GM19240 (cell line): ENCODE measurements around the gene CEP295NL.
"Not testable (repeated sequence)": the region's sequence is repeated elsewhere in the genome, so short reads cannot be mapped to it uniquely, and the experiment has no call there.

Source experiments
- DNase-seq: peaks from one replicate; pipeline ENCODE4 v3.0.0; 2011; ENCODE audit warnings: low spot score; ENCODE audit not compliant: insufficient read length

The CEP295NL gene, protein sequence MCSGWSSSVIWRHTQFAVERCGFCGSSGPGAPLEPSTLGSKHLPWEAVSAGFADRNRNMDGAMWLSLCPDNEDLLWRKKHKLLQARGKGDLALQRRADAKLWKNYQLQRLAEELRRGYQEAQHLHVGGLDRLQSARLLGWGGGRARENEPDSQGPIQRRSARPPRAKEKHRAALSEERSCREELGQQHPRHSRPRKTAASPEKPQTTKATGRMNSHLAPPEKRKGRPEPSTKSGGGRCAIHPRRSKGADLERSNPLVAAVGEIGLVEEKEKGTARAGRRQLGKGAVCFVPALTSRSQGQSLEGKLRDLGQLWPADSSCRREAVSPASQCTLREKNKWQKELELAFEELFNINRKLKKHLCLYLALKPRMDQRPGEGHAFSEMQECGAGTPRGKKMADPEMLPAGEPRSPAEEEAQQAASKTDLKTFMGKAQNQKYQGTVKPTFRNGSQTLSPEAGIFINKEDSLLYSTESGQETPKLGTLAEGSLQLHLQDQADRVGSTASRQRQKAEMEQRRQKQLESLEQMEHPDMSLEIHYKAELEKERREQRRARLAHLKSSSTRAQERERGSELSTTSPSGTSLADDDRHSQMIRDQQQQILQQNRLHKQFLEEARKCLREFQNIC

DNA sequence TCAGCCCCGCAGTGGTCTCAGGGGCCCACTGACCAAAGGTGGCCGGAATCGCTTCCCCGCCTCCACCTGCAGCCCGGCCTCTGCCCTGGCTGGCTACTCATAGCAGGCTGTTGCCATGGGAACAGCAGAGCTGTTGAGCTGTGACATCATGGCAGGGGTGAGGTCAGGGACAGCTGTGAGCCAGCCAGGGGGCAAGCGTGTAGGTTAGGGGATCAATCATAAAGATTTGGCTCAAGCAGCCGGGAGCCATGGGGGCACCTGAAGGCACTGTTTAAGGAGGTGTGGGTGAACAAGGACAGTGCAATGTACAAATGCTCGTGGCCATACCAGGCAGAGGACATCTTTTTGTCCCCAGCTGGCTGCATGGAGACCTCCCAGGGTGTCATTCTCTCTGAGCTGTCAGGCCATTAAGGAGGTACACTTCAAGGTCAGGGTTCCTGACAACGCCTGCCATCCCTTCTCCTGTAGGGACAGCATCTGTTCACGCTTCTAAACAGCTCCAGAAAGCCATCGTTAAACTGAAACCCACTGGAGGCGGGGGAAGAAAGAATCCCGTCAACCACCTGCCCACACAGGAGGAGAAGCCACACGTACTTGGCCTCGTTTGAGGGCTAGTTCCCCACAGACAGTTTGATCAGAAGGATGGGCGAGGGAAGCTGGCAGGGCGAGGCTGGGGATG is at the start of gene CEP295NL:
CEP295NL (minus strand) TSS at position 101 of the 679 bp plus-strand sequence. CDS start 1,373 bp downstream, outside the sequence.
- DNase-seq = no peak

DNA sequence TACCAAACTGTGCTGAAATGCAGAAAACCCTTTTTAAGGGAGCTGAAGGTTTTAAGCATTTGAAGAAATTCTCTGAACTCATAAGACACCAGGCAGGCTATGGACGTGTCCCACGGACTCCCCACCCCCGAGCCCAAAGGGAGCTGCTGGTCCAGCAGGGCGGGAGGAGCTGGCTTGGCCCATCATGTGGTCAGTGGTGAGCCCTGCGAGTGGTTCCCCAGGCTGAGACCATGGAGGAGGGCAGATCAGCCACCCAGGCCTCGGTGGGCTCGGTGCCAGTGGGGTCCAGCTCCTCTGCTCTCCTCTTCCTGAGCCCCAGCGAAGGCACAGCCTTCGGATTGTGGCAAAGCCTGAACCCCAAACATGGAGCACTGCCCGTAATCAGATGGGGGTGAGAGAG is 49.7 kb upstream of the CEP295NL start:
- no peak for DNase-seq

DNA sequence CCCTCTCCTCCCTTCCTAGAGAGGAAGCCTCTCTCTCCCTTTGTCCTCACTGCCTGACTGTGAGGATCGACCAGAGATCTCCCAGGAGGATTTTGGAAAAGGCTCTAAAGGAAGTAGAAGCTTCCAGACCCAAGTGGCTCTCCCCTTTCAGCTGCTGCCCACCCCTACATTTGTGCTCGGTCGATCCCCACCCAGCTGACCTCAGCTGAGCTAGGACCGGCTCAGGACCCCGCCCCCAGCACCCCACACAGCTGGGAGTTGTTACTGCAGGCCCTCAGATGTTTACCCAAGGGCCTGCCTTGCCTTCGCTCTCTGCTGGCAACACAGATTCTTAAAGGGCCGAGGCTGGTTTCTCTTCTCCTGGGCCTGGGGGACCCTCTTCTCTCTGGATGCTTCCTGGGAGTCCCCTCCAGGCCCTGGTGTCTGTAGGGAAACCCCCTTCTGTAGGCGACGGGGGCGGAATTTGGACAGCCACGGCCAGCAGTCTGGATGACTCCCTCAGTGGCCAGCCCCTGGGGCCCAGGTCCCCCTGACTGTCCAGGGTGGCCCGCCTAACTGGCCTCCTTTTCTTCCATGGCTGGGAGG is 49.1 kb upstream of the CEP295NL start:
- no peak for DNase-seq

DNA sequence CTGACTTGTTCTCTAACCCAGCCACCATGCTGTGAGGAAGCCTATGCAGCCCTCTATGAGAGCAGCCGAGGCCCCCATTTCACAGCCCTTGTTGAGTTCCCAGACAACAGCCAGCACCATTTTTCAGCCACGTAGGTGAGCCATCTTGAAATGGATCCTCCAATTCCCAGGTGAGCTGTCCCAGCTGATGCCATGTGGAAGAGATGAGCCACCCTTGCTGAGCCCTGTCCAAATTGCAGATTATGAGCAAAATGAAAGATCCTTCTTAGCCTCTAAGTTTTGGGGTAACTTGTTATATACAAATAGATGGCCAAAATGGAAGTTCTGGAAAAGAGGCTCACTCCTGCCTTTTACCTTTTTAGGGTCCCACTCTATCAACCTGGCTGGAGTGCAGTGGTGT is 47.9 kb upstream of the CEP295NL start:
- DNase-seq = no peak

DNA sequence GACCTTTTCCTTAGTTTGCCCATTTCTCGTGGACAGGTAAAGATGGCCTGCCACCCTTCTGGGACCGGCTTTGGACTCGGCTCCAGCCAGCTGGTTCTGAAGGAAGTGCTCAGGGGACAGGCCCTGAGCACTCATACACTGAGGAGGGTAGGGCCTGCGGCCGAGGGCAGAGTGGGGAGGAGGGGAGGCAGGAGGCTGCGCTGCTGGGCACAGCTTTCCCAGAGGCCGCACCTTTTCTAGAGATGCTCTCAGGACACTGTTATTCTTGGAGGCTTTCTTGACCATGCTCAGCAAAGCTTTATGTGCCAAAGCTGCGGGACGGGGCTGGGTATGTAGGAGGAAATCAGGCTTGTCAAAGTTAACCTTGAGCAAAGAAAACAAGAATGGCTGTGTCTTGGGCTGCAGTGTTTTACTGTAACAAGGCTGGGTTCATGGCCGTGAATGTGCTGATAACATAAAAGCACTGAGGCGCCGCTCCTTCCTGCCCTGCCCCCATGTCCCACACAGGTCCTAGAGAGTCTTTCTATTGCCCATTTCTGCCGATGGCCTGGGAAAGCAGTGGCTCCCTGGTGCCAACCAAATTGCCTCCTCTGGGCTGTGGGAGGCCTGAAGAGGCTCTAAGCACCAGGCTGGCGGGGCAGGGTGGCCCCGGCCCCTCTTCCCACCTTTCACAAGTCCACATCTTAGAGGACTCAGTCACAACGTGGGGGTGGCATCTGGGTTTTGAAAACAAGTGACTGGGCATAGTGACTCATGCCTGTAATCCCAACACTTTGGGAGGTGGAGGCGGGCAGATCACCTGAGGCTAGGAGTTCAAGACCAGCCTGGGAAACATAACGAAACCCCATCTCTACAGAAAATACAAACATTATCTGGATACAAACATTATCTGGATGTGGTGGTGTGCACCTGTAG is 44.5 kb upstream of the CEP295NL start:
- DNase-seq = no peak

DNA sequence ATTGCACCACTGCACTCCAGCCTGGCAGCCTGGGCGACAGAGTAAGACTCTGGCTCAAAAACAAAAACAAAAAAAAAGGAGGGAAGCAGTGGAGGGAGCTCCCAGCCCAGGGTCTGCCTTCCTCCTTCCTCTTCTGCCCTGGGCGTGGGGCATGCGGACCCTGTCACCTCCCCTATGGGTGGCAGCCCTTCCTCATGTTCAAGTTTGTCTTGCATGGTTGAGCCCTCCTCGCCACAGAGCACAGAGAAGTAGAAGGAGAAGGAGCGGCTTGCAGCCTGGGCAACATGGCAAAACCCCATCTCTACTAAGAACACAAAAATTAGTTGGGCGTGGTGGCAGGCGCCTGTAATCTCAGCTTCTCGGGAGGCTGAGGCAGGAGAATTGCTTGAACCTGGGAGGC is 43.6 kb upstream of the CEP295NL start:
- no peak for DNase-seq

DNA sequence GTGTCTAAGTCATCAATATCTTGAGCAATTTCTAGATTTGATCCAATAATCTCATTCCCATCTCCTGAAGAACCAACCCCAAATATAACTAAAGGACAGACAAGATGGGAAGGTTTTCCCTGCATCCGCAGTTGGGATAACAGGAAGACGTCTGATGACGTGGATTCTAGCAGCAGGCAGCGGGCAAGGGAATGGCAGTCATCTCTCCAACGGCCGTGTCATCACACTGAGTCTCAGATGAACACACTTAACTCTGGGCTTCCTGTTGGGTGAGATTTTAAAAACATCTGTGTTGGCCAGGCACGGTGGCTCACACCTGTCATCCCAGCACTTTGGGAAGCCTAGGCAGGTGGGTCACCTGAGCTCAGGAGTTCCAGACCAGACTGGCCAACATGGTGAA is 43.1 kb upstream of the CEP295NL start:
- no peak for DNase-seq

DNA sequence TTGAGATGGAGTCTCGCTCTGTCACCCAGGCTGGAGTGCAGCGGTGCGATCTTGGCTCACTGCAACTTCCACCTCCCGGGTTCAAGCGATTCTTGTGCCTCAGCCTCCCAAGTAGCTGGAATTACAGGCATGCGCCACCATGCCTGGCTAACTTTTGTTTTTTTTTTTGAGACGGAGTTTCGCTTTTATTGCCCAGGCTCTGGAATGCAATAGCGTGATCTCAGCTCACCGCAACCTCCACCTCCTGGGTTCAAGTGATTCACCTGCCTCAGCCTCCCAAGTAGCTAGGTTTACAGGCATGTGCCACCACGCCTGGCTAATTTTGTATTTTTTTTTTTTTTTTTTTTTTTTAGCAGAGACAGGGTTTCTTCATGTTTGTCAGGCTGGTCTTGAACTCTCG is 42.5 kb upstream of the CEP295NL start:
- DNase-seq = not testable (repeated sequence)

DNA sequence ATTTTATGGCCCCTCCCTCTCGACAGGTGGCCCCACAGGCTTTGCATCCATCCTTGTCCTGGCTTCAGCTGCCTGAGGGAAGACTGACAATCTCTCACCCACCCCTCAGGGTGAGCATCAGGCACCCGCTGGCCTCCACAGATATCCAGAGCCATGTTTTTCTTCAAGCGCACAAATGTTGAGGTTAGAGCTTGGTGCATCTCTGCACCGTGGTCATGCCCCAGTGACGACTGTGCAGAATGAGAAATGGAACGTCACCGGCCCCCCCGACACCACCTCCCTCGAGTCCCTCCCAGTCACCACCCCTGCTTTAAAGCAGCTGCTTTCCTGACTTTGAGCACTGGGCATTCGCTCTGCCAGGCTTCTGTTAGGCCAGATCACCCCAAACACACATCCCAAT is 42.0 kb upstream of the CEP295NL start:
- DNase-seq = no peak

DNA sequence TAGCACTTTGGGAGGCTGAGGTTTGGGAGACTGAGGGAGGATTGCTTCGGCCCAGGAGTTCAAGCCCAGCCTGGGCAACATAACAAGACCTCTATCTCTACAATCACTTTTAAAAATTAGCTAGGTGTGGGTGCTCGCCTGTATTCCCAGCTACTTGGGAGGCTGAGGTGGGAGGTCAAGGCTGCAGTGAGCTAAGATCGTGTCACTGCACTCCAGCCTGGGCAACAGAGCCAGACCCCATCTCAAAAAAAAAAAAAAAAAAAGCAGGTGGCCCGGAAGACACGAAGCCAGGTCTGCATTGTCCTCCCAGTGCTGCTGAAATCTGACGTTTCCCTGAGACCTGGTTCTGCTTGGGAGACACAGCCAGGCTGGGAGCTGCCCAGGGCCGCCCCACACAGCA is 41.0 kb upstream of the CEP295NL start:
- no peak for DNase-seq

DNA sequence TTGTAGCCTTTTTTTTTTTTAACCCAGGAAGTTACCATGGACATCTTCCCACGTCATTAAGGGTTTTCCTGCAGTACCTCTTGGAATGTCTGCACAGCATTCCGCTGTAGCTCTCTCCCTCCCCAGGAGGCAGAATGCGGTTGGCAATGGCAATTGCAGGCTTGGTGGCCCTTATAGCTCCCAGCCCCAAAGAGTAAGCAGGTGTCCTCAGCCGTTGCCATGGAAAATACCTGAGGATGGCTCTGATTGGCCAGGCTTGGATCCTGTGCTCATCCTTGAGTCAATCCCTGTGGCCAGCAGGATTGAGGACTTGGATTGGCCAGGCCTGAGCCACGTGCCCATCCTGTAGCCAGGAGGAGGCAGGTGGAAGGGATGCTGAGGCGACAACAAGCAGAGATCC is 37.7 kb upstream of the CEP295NL start:
- DNase-seq = no peak

DNA sequence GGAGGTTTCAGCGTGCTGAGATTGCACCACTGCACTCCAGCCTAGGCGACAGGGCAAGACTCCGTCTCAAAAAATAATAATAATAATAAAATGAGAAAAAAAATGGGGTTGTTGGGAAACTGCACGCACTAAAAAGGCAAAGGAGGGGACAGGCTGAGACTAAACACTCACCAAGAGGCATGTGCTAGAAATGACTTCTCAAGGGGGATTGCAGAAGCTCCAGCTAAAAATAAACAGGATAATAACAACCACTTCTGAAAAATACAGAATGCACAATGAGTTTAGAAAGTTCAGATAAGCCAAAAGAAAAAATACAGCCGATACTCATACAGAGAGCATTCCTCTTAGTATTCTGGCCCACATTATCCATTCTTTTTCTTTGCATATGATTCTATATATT is 37.3 kb upstream of the CEP295NL start:
- DNase-seq = no peak

DNA sequence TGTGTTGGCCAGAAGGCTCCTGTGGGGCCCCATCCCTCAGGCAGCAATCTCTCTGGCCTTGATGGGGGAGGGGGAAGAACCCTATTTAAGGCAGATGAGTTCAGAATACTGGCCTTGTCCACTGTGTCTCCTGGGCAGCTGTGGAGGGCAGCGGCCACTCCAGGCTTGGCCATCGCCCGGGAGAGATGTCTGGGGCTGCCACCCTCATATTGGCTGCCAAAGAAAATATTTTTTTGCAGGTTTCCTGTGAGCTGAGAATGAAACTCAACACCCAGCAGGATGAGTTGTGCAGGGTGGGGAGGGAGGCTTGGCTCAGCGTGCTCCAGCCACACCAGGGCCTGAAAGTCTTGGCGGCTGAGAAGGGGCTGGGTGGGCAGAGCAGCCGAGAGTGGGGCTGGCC is 36.6 kb upstream of the CEP295NL start:
- no peak for DNase-seq

DNA sequence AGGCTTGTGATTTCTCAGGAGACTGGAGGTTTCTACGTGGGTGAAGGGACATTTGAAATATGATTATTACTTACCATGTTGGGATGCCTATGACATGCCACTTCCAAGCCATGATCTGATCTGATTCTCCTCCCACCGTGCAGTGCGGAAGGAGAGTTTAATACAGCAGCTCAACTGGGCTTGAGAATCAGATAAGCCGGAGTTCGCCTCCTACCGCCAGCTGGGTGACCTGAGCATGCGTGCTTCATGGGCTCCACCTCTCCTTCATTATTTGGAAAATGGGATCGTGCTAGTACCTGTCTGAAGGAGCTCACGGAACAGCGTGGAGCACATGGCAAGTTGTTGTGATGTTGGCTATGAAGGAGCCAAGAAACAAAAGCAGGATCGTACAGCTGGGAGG is 34.6 kb upstream of the CEP295NL start:
- DNase-seq = no peak

DNA sequence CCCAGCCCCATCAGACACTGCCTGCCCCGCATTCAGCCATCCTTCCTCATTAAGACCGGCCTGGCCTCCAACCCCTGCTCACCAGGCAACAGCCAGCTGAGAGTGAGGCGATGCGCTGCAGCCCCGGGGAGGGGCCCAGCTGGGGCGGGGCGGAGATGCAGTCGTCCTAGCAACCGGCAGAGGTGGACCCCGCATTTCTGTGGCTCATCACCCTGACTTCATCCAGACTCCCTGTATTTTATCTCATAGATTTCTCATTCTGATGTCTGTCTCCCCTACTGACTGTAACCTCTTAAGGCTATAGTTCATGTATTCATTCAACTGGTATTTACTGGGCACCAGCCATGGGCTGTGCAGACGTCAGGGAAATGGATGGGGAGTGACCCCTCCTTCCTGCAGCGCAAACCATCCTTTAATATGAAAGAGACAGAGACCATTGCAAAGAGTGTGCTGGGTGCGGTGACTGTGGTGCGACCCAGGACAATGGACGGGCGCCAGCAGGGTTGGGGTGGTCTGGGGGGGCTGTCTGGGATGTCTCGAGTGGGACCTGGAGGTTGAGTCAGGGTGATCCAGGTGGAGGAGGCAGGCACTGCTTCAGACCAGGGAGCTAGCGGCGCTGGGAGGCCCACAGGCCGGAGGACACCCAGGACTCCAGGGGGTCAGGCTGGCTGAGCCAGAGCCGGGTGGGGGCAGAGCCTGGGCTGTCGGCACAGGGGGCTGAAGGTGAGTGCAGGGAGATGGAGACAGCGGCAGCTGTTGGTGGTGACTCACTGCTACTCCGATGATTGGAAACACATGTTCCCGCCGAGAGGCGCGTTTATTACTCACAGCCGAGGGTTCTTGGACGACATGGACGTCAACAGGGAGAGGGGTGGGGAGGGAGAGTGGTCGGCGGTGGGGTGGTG is 32.7 kb upstream of the CEP295NL start:
- DNase-seq = no peak

DNA sequence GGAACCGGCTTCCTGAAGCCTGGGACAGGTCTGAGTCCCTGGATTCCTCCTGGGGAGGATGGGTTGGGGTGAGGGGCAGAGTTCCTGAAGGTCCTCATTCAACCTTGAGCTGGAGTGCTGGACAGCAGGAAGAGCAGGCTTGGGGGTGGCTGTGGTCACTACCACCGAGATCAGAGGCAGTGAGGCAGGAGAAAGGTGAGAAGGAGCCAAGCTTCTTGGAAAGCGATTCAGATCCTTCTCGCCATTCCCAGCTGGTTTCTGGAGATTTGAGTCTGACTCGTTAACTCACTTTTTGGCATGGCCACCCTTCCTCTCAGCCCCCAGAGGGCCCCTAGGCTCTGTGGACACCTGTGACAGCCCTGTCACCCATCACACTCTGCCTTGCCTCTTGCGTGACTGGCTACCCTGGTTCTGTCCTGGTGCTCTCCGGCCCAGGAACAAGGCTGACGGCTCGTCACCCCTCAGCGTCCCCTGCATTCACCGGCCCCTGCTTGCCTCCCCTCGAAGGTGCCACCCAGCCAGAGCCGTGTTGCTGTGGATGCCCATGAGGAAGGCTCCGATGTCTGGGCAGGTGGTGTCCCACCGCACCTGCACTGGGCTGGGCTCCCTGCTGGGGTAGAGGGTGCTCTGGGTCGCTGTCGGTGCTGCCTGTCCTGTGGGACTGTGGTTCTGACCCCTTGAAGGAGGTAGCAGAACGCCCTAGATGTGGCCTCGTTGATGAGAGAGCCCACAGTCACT is 31.8 kb upstream of the CEP295NL start:
- DNase-seq = no peak

DNA sequence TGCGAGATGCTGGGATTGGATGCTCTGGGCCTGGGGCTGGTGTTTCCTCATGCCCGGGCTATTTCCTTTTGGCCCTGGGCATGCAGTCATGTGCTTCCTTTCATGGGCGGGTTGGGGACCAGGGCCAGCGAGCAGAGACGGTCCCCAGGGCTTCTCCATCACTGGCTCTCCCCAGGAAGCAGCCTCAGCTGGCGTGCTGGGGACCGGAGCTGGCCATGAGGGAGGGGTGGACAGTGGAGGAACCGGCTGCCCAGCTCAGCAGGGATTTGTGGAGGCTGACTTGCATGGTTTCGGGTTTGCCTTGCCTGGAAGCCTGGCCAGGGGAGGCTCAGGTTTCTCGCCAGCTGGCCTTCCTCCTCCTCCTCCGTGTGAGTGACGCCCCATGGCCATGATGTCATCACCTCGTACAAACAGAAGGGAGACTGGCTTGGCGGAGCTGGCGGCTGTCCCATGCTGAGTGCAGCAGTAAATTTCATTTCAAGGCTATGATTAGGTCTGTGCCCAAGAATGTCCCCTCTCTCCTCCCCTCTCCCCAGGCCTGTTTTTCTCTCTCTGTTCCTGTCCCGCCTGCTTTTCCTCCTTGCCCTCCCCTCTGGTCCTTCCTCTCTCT is 31.1 kb upstream of the CEP295NL start:
- no peak for DNase-seq

DNA sequence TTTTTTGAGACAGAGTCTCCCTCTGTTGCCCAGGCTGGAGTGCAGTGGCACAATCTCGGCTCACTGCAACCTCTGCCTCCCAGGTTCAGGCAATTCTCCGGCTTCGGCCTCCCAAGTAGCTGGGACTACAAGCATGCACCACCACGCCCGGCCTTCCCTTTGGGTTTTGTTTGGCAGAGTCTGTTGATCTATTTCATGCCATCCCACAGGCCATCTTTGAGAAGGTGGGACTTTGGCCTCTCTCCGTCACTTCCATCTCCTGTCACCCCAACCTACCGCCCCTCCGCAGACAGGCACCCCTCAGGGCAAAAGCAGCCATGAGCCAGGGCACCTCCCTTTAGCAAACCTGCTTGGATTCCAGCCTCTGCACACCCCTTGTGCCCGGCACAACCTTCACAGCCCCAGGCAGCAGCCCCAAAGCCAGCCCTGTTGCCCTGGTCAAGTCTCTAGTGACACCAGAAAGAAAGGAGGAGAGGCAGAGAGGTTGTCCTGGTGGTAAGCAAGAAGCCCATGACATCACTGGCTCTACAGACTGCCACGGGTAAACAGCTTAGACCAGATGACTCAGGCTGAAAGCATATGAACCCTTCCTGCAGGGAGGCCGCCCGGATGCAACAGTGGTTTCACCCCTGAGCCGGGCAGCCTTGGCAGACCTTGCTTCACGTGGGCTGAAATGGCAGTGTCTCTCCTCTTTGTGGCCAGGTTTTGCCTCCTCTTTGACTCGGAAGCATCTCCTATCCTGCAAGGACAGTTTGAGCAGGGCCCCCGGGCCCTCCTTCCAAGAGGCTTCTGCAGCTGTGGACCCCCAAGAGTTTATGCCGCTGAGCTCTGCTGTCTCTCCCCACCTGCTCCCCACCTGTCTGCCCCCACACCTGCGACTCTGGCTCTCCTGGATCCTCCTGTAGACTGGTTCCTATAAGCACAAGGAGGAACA is 30.3 kb upstream of the CEP295NL start:
- no peak for DNase-seq
